HG03159 (cell line): Measurements from ENCODE around the gene NOP53.
A peak's percentile ranks its signal among the peaks of the same experiment; 100 is the strongest.
"Not testable (repeated sequence)": the region's sequence is repeated elsewhere in the genome, so short reads cannot be mapped to it uniquely, and the experiment has no call there.

Source experiments
- ATAC-seq: cut with Tn5 transposase; IDR thresholded peaks from one replicate; pipeline ENCODE4 v1.9.1; 2021; ENCODE audit warnings: mild to moderate bottlenecking, moderate library complexity; ENCODE audit not compliant: unreplicated experiment

NOP53 gene

GRCh38 chr19:47745010-47745901, at the start of gene NOP53:
TSS of gene NOP53 (plus strand) at chr19:47745546. CDS start at chr19:47745560, 14 bp downstream.
- peak; percentile 72 for ATAC-seq

GRCh38 chr19:47696635-47697034, 48.7 kb upstream of the NOP53 start:
- ATAC-seq, result no peak

- no peak for ATAC-seq
Measured at GRCh38 chr19:47697863-47698609, 47.3 kb upstream of the NOP53 start.

- ATAC-seq, result no peak
Measured at GRCh38 chr19:47698631-47699359, 46.6 kb upstream of the NOP53 start.

- ATAC-seq, result no peak
Measured at GRCh38 chr19:47699360-47699917, 45.9 kb upstream of the NOP53 start.

GRCh38 chr19:47700934-47701716, 44.2 kb upstream of the NOP53 start:
- ATAC-seq, result no peak

GRCh38 chr19:47701717-47702552, 43.4 kb upstream of the NOP53 start:
- ATAC-seq, result no peak

GRCh38 chr19:47702671-47703070, 42.7 kb upstream of the NOP53 start:
- no peak for ATAC-seq

GRCh38 chr19:47703301-47703700, 42.0 kb upstream of the NOP53 start:
- no peak for ATAC-seq

- no peak for ATAC-seq
Measured at GRCh38 chr19:47704024-47704423, 41.3 kb upstream of the NOP53 start.

- ATAC-seq, result no peak
Measured at GRCh38 chr19:47704656-47705055, 40.7 kb upstream of the NOP53 start.

GRCh38 chr19:47707135-47707925, 38.0 kb upstream of the NOP53 start:
- no peak for ATAC-seq

- no peak for ATAC-seq
Measured at GRCh38 chr19:47711652-47712242, 33.6 kb upstream of the NOP53 start.

- ATAC-seq, result no peak
Measured at GRCh38 chr19:47713046-47714021, 32.0 kb upstream of the NOP53 start, which contains the start of gene EHD2. TSS of gene EHD2 (plus strand) at chr19:47713422. CDS start at chr19:47716613, 3,191 bp downstream.

- ATAC-seq, result no peak
Measured at GRCh38 chr19:47714339-47714738, 31.0 kb upstream of the NOP53 start.

- not testable (repeated sequence) for ATAC-seq
Measured at GRCh38 chr19:47714855-47715254, 30.5 kb upstream of the NOP53 start.
